ENCODE results near the gene LY6G6C. TPM values are rescaled to one million over a fixed set of nuclear protein-coding genes. Genes with fewer than 3 reads are reported as not detected.

Gene LY6G6C
- total RNA-seq, 1 donor = not detected

DNA sequence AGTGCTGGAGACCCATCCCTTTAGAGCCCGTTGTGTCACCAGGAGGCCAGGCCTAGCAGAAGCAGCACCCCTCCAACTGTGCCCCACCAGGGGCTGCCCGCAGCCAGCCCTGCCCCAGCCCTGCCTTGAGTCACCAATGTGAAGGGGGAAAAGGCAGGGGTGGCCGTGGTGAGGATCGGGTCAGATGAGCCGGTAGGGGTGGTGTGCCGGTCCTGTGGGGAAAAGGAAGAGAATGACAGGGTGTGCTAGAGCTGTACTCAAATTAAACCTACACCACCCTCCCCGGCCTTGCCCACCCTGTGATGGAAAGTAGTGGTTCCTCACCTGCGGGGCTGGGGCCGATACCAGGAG lies 44.0 kb upstream of the LY6G6C start:
- Histone ChIP-seq H3K9me3 (ENCODE audit: low read depth, low read length) (no peaks in the 10 kb centered on the region), H3K4me2 (ENCODE audit: insufficient read depth, low read length) (no peak overlapping the region), H3K4me1 (ENCODE audit: insufficient read depth, low read length) (peaks cover 4% of the 10 kb centered on the region), H3K27ac (ENCODE audit: low read depth, low read length) (no peak overlapping the region), H2AFZ (ENCODE audit: low read length) (no peak overlapping the region), H4K20me1 (ENCODE audit: insufficient read depth, low read length) (no peaks in the 10 kb centered on the region), H3K27me3 (ENCODE audit: insufficient read depth, low read length) (no peaks in the 10 kb centered on the region), H3K79me2 (ENCODE audit: insufficient read depth, low read length) (no peaks in the 10 kb centered on the region), H3K4me3 (ENCODE audit: insufficient read depth, low read length) (no peak overlapping the region), H3K36me3 (ENCODE audit: insufficient read depth, low read length) (peaks cover 11% of the 10 kb centered on the region)
- TF ChIP-seq, protein P1, sequence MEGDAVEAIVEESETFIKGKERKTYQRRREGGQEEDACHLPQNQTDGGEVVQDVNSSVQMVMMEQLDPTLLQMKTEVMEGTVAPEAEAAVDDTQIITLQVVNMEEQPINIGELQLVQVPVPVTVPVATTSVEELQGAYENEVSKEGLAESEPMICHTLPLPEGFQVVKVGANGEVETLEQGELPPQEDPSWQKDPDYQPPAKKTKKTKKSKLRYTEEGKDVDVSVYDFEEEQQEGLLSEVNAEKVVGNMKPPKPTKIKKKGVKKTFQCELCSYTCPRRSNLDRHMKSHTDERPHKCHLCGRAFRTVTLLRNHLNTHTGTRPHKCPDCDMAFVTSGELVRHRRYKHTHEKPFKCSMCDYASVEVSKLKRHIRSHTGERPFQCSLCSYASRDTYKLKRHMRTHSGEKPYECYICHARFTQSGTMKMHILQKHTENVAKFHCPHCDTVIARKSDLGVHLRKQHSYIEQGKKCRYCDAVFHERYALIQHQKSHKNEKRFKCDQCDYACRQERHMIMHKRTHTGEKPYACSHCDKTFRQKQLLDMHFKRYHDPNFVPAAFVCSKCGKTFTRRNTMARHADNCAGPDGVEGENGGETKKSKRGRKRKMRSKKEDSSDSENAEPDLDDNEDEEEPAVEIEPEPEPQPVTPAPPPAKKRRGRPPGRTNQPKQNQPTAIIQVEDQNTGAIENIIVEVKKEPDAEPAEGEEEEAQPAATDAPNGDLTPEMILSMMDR (IDR thresholded peaks at IDR 0.05; ENCODE audit: extremely low read depth, low read depth, low read length) = no peak
- DNase-seq (ENCODE audit: insufficient read length, low spot score, missing footprints) = no peak

DNA sequence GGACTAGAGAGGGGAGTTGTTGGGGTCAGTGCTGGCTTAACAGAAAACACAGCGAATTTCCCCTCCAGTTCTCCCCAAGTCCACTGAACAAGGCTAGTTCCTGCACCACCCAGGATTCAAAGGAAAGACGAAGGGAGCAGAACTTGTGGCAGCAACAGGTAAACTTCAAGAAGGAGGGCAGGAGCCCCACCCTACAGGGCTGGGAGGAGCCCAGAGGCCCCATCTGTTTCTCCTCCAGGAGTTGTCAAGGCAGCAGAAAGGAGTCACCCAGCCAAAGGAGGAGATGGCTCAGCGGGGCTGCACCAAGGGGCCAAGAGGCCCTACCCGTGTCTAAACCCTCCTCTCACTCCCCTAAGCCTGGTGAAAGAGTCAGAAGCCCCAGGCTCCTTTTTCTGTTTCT lies 42.7 kb upstream of the LY6G6C start:
- Histone ChIP-seq H2AFZ (ENCODE audit: low read length) (no peak overlapping the region), H3K9me3 (ENCODE audit: low read depth, low read length) (no peaks in the 10 kb centered on the region), H3K4me3 (ENCODE audit: insufficient read depth, low read length) (no peak overlapping the region), H3K4me2 (ENCODE audit: insufficient read depth, low read length) (no peak overlapping the region), H4K20me1 (ENCODE audit: insufficient read depth, low read length) (no peaks in the 10 kb centered on the region), H3K27ac (ENCODE audit: low read depth, low read length) (no peak overlapping the region), H3K79me2 (ENCODE audit: insufficient read depth, low read length) (no peaks in the 10 kb centered on the region), H3K27me3 (ENCODE audit: insufficient read depth, low read length) (no peaks in the 10 kb centered on the region), H3K4me1 (ENCODE audit: insufficient read depth, low read length) (peaks cover 4% of the 10 kb centered on the region), H3K36me3 (ENCODE audit: insufficient read depth, low read length) (peaks cover 22% of the 10 kb centered on the region)
- TF ChIP-seq, protein P1 (IDR thresholded peaks at IDR 0.05; ENCODE audit: extremely low read depth, low read depth, low read length) = no peak
- no peak for DNase-seq (ENCODE audit: insufficient read length, low spot score, missing footprints)

DNA sequence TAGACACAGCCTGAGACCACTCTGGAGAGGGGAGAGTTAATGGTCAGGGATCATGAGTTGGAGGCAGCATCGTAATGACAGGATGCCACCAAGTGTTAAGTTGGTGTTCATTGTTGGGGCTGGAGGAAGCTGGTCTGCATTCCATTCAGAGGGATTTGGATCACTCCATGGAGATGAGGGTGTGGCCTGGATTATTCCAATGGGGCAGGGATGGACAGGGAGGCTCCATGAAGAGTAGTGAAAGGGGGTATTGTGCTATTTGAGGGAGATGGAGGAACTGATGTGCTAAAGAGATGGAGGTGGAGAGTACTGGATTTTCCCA lies 42.0 kb upstream of the LY6G6C start:
- Histone ChIP-seq H2AFZ (ENCODE audit: low read length) (peak overlapping the region; percentile 1), H3K27ac (ENCODE audit: low read depth, low read length) (no peak overlapping the region), H3K9me3 (ENCODE audit: low read depth, low read length) (no peaks in the 10 kb centered on the region), H3K4me3 (ENCODE audit: insufficient read depth, low read length) (no peak overlapping the region), H3K79me2 (ENCODE audit: insufficient read depth, low read length) (no peaks in the 10 kb centered on the region), H3K4me2 (ENCODE audit: insufficient read depth, low read length) (no peak overlapping the region), H3K36me3 (ENCODE audit: insufficient read depth, low read length) (peaks cover 25% of the 10 kb centered on the region), H3K4me1 (ENCODE audit: insufficient read depth, low read length) (peaks cover 4% of the 10 kb centered on the region), H3K27me3 (ENCODE audit: insufficient read depth, low read length) (no peaks in the 10 kb centered on the region), H4K20me1 (ENCODE audit: insufficient read depth, low read length) (no peaks in the 10 kb centered on the region)
- TF ChIP-seq, protein P1 (IDR thresholded peaks at IDR 0.05; ENCODE audit: extremely low read depth, low read depth, low read length) = no peak
- peak; percentile 87 for DNase-seq (ENCODE audit: insufficient read length, low spot score, missing footprints)

DNA sequence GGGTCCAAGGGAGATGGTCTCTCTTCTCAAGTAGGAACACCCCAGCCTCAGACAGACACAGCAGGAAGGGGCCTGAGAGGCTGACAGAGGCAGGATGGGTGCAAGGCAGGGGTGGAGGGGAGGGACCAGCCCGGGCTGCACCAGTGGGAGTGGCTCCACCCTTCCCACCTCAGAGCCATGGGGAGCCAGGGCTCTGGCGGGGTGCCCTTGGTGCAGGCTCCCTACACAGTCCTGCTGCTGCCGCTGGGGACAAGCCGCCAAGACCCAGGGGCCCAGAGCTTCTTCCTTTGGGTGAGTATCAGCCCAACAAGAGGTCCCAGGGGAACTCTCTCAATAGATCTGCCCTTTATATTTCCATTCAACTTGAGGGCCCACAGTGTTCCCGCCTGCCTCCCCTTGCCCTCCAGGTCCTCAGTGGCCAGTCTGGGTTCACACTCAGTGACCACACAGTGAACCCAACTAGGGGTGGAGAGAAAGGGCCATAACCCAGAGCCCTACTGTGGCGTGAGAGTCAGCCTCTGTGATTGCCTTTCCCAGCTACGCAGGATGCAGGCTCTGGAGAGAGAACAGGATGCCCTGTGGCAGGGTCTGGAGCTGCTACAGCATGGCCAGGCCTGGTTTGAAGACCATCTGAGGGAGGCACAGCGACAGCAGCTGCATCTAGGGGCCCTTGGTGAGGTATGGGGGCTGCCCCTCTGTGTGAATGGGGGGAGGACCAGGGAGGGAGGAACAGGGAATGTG lies 41.5 kb upstream of the LY6G6C start:
- peaks cover 4% of the 10 kb centered on the region for H3K4me1 ChIP-seq (ENCODE audit: insufficient read depth, low read length)
- H3K79me2 ChIP-seq (ENCODE audit: insufficient read depth, low read length) = no peaks in the 10 kb centered on the region
- H3K27ac ChIP-seq (ENCODE audit: low read depth, low read length) = no peak overlapping the region
- H3K36me3 ChIP-seq (ENCODE audit: insufficient read depth, low read length) = peaks cover 25% of the 10 kb centered on the region
- no peak overlapping the region for H3K4me2 ChIP-seq (ENCODE audit: insufficient read depth, low read length)
- TF ChIP-seq, protein P1 (IDR thresholded peaks at IDR 0.05; ENCODE audit: extremely low read depth, low read depth, low read length) = no peak
- H2AFZ ChIP-seq (ENCODE audit: low read length) = peak overlapping the region; percentile 1
- no peaks in the 10 kb centered on the region for H4K20me1 ChIP-seq (ENCODE audit: insufficient read depth, low read length)
- no peak overlapping the region for H3K4me3 ChIP-seq (ENCODE audit: insufficient read depth, low read length)
- H3K9me3 ChIP-seq (ENCODE audit: low read depth, low read length) = no peaks in the 10 kb centered on the region
- peak; percentile 76 for DNase-seq (ENCODE audit: insufficient read length, low spot score, missing footprints)
- H3K27me3 ChIP-seq (ENCODE audit: insufficient read depth, low read length) = no peaks in the 10 kb centered on the region

Data from osteoblast (primary cell).